CD8-positive, alpha-beta memory T cell (primary cell): ENCODE measurements around the gene CCDC122. TPM values are rescaled to one million over a fixed set of nuclear protein-coding genes. Genes with fewer than 3 reads are reported as not detected.

Experiments
- CTCF ChIA-PET: fragments of 350-600 bp; sonication (Branson Sonifier 250); formaldehyde crosslinking; loops from one replicate; lab custom pipeline; 2021; ENCODE audit warnings: antibody characterized with exemption; lab: Charles Lee
- POLR2A ChIA-PET: fragments of 350-600 bp; sonication (Branson Sonifier 250); formaldehyde crosslinking; loops from one replicate; lab custom pipeline; 2021; ENCODE audit warnings: antibody characterized with exemption; lab: Charles Lee
- DNase-seq, 5 donors: peaks; one replicate each; pipeline versions ENCODE4 v3.0.0 to v3.0.0-alpha.2; 2020 to 2022; ENCODE audit warnings: mixed read lengths in 1 of 5
- H3K27ac ChIP-seq: one replicate; pipeline ENCODE4 v1.7.0; 2013; ENCODE audit warnings: low read depth, mild to moderate bottlenecking, low read length, moderate library complexity
- H3K27me3 ChIP-seq: 2 replicates; pipeline ENCODE4 v1.7.0; 2013; ENCODE audit warnings: low read length, mild to moderate bottlenecking; ENCODE audit not compliant: insufficient read depth, poor library complexity, severe bottlenecking
- H3K36me3 ChIP-seq: 2 replicates; pipeline ENCODE4 v1.7.0; 2013; ENCODE audit warnings: mild to moderate bottlenecking, low read length, moderate library complexity; ENCODE audit not compliant: insufficient read depth
- H3K4me1 ChIP-seq: 2 replicates; pipeline ENCODE4 v1.7.0; 2013; ENCODE audit warnings: mild to moderate bottlenecking, low read length, moderate library complexity; ENCODE audit not compliant: insufficient read depth
- H3K4me3 ChIP-seq: 2 replicates; pipeline ENCODE4 v1.7.0; 2013; ENCODE audit warnings: mild to moderate bottlenecking, low read length
- H3K9me3 ChIP-seq: 2 replicates; pipeline ENCODE4 v1.7.0; 2013; ENCODE audit warnings: mild to moderate bottlenecking, low read length
- H3K27ac Mint-ChIP-seq, 8 donors: one replicate each; pipeline ENCODE4 v1.8.0; 2020 to 2021; ENCODE audit warnings: mixed read lengths in 8 of 8, mild to moderate bottlenecking in 6 of 8, inconsistent platforms in 3 of 8, moderate library complexity in 3 of 8
- H3K27me3 Mint-ChIP-seq, 2 donors: one replicate each; pipeline ENCODE4 v1.8.0; 2020 to 2021; ENCODE audit warnings: mixed read lengths in 2 of 2, mild to moderate bottlenecking in 1 of 2, moderate library complexity in 1 of 2
- H3K36me3 Mint-ChIP-seq, 3 donors: one replicate each; pipeline ENCODE4 v1.8.0; 2020 to 2021; ENCODE audit warnings: mixed read lengths in 3 of 3, inconsistent platforms in 1 of 3, mild to moderate bottlenecking in 1 of 3
- H3K4me1 Mint-ChIP-seq, 3 donors: one replicate each; pipeline ENCODE4 v1.8.0; 2020 to 2021; ENCODE audit warnings: mixed read lengths in 3 of 3, inconsistent platforms in 1 of 3, mild to moderate bottlenecking in 1 of 3
- H3K4me3 Mint-ChIP-seq, 7 donors: one replicate each; pipeline ENCODE4 v1.8.0; 2020 to 2021; ENCODE audit warnings: mixed read lengths in 7 of 7, mild to moderate bottlenecking in 6 of 7, moderate library complexity in 4 of 7, inconsistent platforms in 2 of 7
- H3K9me3 Mint-ChIP-seq, 5 donors: one replicate each; pipeline ENCODE4 v1.8.0; 2020 to 2022; ENCODE audit warnings: mixed read lengths in 5 of 5, mild to moderate bottlenecking in 3 of 5, moderate library complexity in 2 of 5, inconsistent platforms in 1 of 5
- polyA plus RNA-seq: library from polyadenylated mRNA; unstranded; fragments of 300-500 nt; fragmentation: Illumina TruSeq; gene quantifications from one replicate; pipeline ENCODE4 v1.2.3, GENCODE V29; 2021
- total RNA-seq, 2 experiments: library from RNA; stranded (reverse); gene quantifications; one replicate each; pipeline ENCODE4 v1.2.3, GENCODE V29; 2021

The CCDC122 gene
- total and polyA plus RNA-seq, 3 experiments from 2014 or later: 1.1 to 3.7 (median 2.4) TPM

GRCh38 chr13:43876366-43876765 lies 3.2 kb downstream of the CCDC122 start:
- H3K27me3 Mint-ChIP-seq: peaks cover 0 to 2% of the 10 kb centered on the region in 2 donors
- DNase-seq: no peak
- CTCF ChIA-PET: no interaction called here
- Histone ChIP-seq H3K36me3 (no peaks in the 10 kb centered on the region), H3K4me3 (no peak overlapping the region), H3K27me3 (no peaks in the 10 kb centered on the region), H3K27ac (no peak overlapping the region), H3K9me3 (no peaks in the 10 kb centered on the region), H3K4me1 (peaks cover 14% of the 10 kb centered on the region)
- peak overlapping the region in 1 of 8 donors; percentile 28 for H3K27ac Mint-ChIP-seq
- H3K4me3 Mint-ChIP-seq: no peak overlapping the region
- no peaks in the 10 kb centered on the region for H3K9me3 Mint-ChIP-seq
- POLR2A ChIA-PET: interaction anchor here (0.6 kb wide), 1 partner anchor 679 kb away, joined by 3 read pairs; no protein-coding TSS in a partner anchor
- H3K4me1 Mint-ChIP-seq: peaks cover 12 to 35% (median 22%) of the 10 kb centered on the region in 3 donors
- peaks cover 0 to 3% (median 0%) of the 10 kb centered on the region in 3 donors for H3K36me3 Mint-ChIP-seq

- Mint-ChIP-seq H3K4me1 (peaks cover 6 to 21% (median 8%) of the 10 kb centered on the region in 3 donors), H3K36me3 (peaks cover 0 to 5% (median 0%) of the 10 kb centered on the region in 3 donors), H3K9me3 (no peaks in the 10 kb centered on the region), H3K27ac (peak overlapping the region in 2 of 8 donors; percentile 3 to 5), H3K27me3 (no peaks in the 10 kb centered on the region), H3K4me3 (no peak overlapping the region)
- no peak overlapping the region for H3K4me3 ChIP-seq
- ChIA-PET CTCF (no interaction called here), POLR2A (no interaction called here)
- peaks cover 10% of the 10 kb centered on the region for H3K4me1 ChIP-seq
- H3K36me3 ChIP-seq: no peaks in the 10 kb centered on the region
- DNase-seq: peak in 2 of 5 donors; percentile 15 to 16
- H3K27me3 ChIP-seq: no peaks in the 10 kb centered on the region
- H3K27ac ChIP-seq: no peak overlapping the region
- H3K9me3 ChIP-seq: no peaks in the 10 kb centered on the region
Observed at GRCh38 chr13:43874504-43875092, 4.9 kb downstream of the CCDC122 start.

GRCh38 chr13:43872181-43872580 lies 7.4 kb downstream of the CCDC122 start:
- no peaks in the 10 kb centered on the region for H3K9me3 Mint-ChIP-seq
- no peak overlapping the region for H3K27ac Mint-ChIP-seq
- H3K4me3 Mint-ChIP-seq: no peak overlapping the region
- Histone ChIP-seq H3K4me1 (no peaks in the 10 kb centered on the region), H3K4me3 (no peak overlapping the region), H3K27ac (no peak overlapping the region), H3K36me3 (no peaks in the 10 kb centered on the region), H3K27me3 (no peaks in the 10 kb centered on the region), H3K9me3 (no peaks in the 10 kb centered on the region)
- no peak for DNase-seq
- no peaks in the 10 kb centered on the region for H3K27me3 Mint-ChIP-seq
- peaks cover 0 to 7% (median 3%) of the 10 kb centered on the region in 3 donors for H3K36me3 Mint-ChIP-seq
- H3K4me1 Mint-ChIP-seq: peaks cover 0 to 3% (median 0%) of the 10 kb centered on the region in 3 donors
- POLR2A ChIA-PET: no interaction called here
- CTCF ChIA-PET: no interaction called here

- no peak overlapping the region for H3K27ac Mint-ChIP-seq
Observed at GRCh38 chr13:43865892-43866291, 13.6 kb downstream of the CCDC122 start.

GRCh38 chr13:43864921-43865320 lies 14.6 kb downstream of the CCDC122 start:
- H3K27me3 Mint-ChIP-seq: no peaks in the 10 kb centered on the region
- H3K4me1 Mint-ChIP-seq: no peaks in the 10 kb centered on the region
- Histone ChIP-seq H3K27ac (no peak overlapping the region), H3K4me1 (no peaks in the 10 kb centered on the region), H3K4me3 (no peak overlapping the region), H3K27me3 (no peaks in the 10 kb centered on the region), H3K36me3 (no peaks in the 10 kb centered on the region), H3K9me3 (no peaks in the 10 kb centered on the region)
- H3K36me3 Mint-ChIP-seq: peaks cover 0 to 9% (median 6%) of the 10 kb centered on the region in 3 donors
- H3K9me3 Mint-ChIP-seq: no peaks in the 10 kb centered on the region
- H3K4me3 Mint-ChIP-seq: no peak overlapping the region
- CTCF ChIA-PET: no interaction called here
- no peak for DNase-seq
- peak overlapping the region in 1 of 8 donors; percentile 71 for H3K27ac Mint-ChIP-seq
- POLR2A ChIA-PET: no interaction called here

More at GRCh38 chr13:43865892-43866291, 13.6 kb downstream of the CCDC122 start:
- H3K9me3 ChIP-seq: no peaks in the 10 kb centered on the region
- H3K27ac ChIP-seq: no peak overlapping the region
- H3K27me3 Mint-ChIP-seq: no peaks in the 10 kb centered on the region
- H3K9me3 Mint-ChIP-seq: no peaks in the 10 kb centered on the region
- ChIA-PET CTCF (no interaction called here), POLR2A (no interaction called here)
- H3K4me3 ChIP-seq: no peak overlapping the region
- peaks cover 0 to 11% (median 6%) of the 10 kb centered on the region in 3 donors for H3K36me3 Mint-ChIP-seq
- no peaks in the 10 kb centered on the region for H3K36me3 ChIP-seq
- DNase-seq: no peak
- no peaks in the 10 kb centered on the region for H3K27me3 ChIP-seq
- H3K4me1 ChIP-seq: no peaks in the 10 kb centered on the region
- H3K4me3 Mint-ChIP-seq: no peak overlapping the region
- H3K4me1 Mint-ChIP-seq: no peaks in the 10 kb centered on the region

GRCh38 chr13:43861863-43862262 lies 17.7 kb downstream of the CCDC122 start:
- Mint-ChIP-seq H3K4me3 (no peak overlapping the region), H3K4me1 (no peaks in the 10 kb centered on the region), H3K9me3 (no peaks in the 10 kb centered on the region), H3K27ac (no peak overlapping the region), H3K36me3 (peaks cover 0 to 10% (median 3%) of the 10 kb centered on the region in 3 donors), H3K27me3 (no peaks in the 10 kb centered on the region)
- Histone ChIP-seq H3K27me3 (no peaks in the 10 kb centered on the region), H3K36me3 (no peaks in the 10 kb centered on the region), H3K4me3 (no peak overlapping the region), H3K9me3 (no peaks in the 10 kb centered on the region), H3K4me1 (no peaks in the 10 kb centered on the region), H3K27ac (no peak overlapping the region)
- DNase-seq: no peak
- ChIA-PET CTCF (no interaction called here), POLR2A (no interaction called here)

- H3K27me3 Mint-ChIP-seq: peaks cover 0 to 4% of the 10 kb centered on the region in 2 donors
- H3K27ac Mint-ChIP-seq: no peak overlapping the region
- peaks cover 11 to 74% (median 62%) of the 10 kb centered on the region in 3 donors for H3K36me3 Mint-ChIP-seq
- H3K4me3 Mint-ChIP-seq: no peak overlapping the region
- no peaks in the 10 kb centered on the region for H3K4me1 Mint-ChIP-seq
- ChIA-PET POLR2A (no interaction called here), CTCF (no interaction called here)
- H3K9me3 Mint-ChIP-seq: peaks cover 53 to 63% (median 57%) of the 10 kb centered on the region in 5 donors
- Histone ChIP-seq H3K4me3 (no peak overlapping the region), H3K4me1 (no peaks in the 10 kb centered on the region), H3K36me3 (no peaks in the 10 kb centered on the region), H3K27me3 (no peaks in the 10 kb centered on the region), H3K27ac (no peak overlapping the region), H3K9me3 (peaks cover 6% of the 10 kb centered on the region)
- DNase-seq: no peak
Observed at GRCh38 chr13:43852923-43853404, 26.6 kb downstream of the CCDC122 start.

GRCh38 chr13:43850873-43851272 lies 28.7 kb downstream of the CCDC122 start:
- POLR2A ChIA-PET: no interaction called here
- no peak overlapping the region for H3K4me3 Mint-ChIP-seq
- H3K4me3 ChIP-seq: no peak overlapping the region
- no peak overlapping the region for H3K27ac Mint-ChIP-seq
- no peaks in the 10 kb centered on the region for H3K4me1 ChIP-seq
- peaks cover 6% of the 10 kb centered on the region for H3K9me3 ChIP-seq
- no peak for DNase-seq
- H3K36me3 ChIP-seq: no peaks in the 10 kb centered on the region
- CTCF ChIA-PET: no interaction called here
- no peaks in the 10 kb centered on the region for H3K27me3 ChIP-seq
- no peaks in the 10 kb centered on the region for H3K4me1 Mint-ChIP-seq
- H3K9me3 Mint-ChIP-seq: peaks cover 53 to 63% (median 57%) of the 10 kb centered on the region in 5 donors
- peaks cover 3 to 7% of the 10 kb centered on the region in 2 donors for H3K27me3 Mint-ChIP-seq
- H3K27ac ChIP-seq: no peak overlapping the region
- H3K36me3 Mint-ChIP-seq: peaks cover 11 to 80% (median 63%) of the 10 kb centered on the region in 3 donors
